ENCODE data around the gene GRID2.

The GRID2 gene

DNA sequence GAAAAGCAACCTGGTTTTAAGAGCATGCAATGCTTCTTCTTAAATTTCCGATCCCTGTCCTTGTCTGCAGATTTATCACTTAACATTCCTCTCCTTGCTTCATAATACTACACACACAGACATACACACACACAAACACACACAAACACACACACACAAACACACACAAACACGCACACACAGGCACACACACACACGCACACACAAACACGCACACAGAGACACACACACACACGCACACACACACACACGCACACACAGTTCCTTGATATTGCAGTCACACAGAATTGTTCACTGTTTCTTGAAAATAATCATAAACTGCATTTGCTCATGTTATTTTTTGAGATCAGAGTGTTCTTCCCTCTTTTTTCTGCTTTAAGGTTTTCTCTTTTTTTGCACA lies 1066.5 kb downstream of the GRID2 start:
- H3K9me3 Mint-ChIP-seq = peaks cover 10% of the 10 kb centered on the region
- DNase-seq = no peak
- H3K4me1 Mint-ChIP-seq = no peaks in the 10 kb centered on the region
- H3K4me3 Mint-ChIP-seq = no peak overlapping the region
- ATAC-seq = no peak
- H3K27me3 Mint-ChIP-seq = no peaks in the 10 kb centered on the region
- H3K27ac Mint-ChIP-seq = no peak overlapping the region
- H3K36me3 Mint-ChIP-seq (ENCODE audit: low read depth) = no peaks in the 10 kb centered on the region

DNA sequence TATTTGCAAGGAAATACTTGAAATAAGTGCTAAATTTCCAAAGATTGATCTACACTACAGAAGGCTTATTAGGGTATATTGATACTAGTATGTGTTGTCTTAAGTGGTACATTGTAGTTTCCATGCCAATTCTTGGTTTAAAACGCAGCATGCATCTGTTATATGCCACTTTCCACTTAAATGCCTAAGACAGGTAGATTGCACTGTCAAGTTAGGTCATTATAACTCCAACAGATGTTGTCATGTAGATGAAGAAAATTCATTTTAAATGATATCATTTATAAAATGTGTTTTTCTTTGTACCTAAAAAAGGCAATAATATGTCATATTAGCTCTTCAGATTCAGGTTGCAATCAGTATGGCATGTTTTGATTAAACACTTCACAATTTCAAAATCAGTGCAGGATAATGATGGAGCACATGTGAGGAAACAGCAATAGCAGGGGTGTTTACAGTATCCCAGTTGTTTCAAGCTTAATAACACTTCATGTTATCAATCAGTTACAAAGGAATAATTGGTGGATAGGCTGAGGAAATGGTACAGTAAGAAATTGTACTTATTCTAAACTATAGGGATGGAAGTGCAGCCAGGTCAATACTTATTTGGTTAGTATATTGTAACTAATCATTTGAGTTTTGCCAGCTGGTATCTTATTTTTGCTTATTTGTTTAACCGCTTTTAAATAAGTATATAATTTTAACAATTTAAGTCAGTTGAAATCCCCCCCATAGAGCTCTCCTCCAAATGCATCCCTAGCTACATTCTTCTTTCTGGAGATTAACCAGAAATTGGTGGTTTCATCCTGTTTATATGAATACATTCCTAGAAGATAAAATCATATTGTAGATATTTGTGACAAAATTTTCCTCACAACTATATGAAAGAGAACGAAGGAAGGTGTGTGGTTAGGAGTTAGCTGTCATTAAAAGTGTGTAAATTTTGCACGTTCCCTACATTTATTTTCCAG lies 1070.4 kb downstream of the GRID2 start:
- peaks cover 10% of the 10 kb centered on the region for H3K9me3 Mint-ChIP-seq
- H3K27ac Mint-ChIP-seq = no peak overlapping the region
- ATAC-seq = no peak
- no peaks in the 10 kb centered on the region for H3K36me3 Mint-ChIP-seq (ENCODE audit: low read depth)
- H3K27me3 Mint-ChIP-seq = no peaks in the 10 kb centered on the region
- H3K4me3 Mint-ChIP-seq = no peak overlapping the region
- no peak for DNase-seq
- H3K4me1 Mint-ChIP-seq = no peaks in the 10 kb centered on the region

DNA sequence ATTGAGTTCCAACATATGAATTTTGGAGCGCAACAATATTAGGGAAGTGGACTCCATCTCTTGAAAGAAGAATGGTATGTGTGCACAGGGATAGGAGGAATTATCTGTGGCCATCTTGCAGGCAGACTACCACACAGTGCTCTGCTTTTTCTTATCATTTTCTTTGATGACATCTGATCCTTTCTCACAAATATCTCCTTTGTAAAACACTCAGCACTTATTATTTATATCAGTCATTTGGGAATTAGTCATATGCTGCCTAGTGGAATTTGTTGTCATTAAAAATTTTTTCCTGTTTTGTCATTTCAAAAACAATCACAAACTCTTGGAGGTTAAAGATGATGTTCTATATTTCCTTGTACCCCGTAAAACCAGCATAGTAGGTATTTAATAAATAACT lies 1080.5 kb downstream of the GRID2 start:
- no peak overlapping the region for H3K27ac Mint-ChIP-seq
- H3K4me1 Mint-ChIP-seq = no peaks in the 10 kb centered on the region
- peaks cover 6% of the 10 kb centered on the region for H3K9me3 Mint-ChIP-seq
- no peak overlapping the region for H3K4me3 Mint-ChIP-seq
- DNase-seq (no peak), ATAC-seq (no peak)
- no peaks in the 10 kb centered on the region for H3K36me3 Mint-ChIP-seq (ENCODE audit: low read depth)
- no peaks in the 10 kb centered on the region for H3K27me3 Mint-ChIP-seq

DNA sequence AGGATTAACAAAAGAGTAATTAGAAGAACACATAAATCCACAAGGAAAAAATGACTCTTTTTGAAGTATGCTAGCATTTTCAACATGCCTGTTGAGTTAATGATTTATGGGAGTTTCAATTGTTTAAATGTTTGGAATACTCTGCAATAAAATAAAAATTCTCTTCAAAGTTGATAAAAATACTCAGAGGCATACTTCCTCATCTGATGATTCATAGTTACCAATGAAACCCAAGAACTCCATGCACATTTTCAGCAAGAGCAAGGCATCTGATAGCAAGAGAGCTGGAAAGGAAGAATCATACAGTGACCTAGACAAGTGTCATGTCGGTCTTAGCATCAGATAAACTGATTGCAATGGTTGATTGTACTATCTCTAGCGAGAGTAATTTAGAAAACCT lies 1081.1 kb downstream of the GRID2 start:
- H3K9me3 Mint-ChIP-seq = peaks cover 6% of the 10 kb centered on the region
- ATAC-seq (no peak), DNase-seq (no peak)
- H3K36me3 Mint-ChIP-seq (ENCODE audit: low read depth) = no peaks in the 10 kb centered on the region
- no peaks in the 10 kb centered on the region for H3K4me1 Mint-ChIP-seq
- no peaks in the 10 kb centered on the region for H3K27me3 Mint-ChIP-seq
- H3K27ac Mint-ChIP-seq = no peak overlapping the region
- H3K4me3 Mint-ChIP-seq = no peak overlapping the region

DNA sequence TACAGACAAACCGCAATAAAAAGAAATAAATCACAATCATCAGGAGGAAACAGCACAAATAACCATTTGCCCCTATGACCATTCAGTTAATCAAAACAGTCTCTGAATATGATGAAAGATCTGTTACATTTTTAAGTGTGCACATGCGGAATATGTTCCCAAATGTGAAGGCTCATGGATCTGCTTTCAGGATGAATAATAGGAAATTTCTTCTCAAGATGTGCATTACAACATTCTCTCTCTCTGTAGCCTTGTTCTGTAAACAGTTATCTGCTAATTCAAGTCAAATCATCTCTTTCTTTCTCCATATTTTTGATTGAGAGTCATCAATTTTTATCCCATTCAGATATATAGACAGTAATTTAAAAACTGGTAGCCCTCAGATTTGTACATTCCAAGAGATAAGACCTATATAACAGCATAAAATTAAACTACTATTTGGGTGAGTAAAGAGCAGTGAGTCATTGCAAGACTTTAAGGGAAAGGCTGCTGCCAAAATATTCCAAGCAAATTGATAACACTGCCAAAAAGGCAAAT lies 1090.8 kb downstream of the GRID2 start:
- Mint-ChIP-seq H3K27me3 (no peaks in the 10 kb centered on the region), H3K4me3 (no peak overlapping the region), H3K4me1 (no peaks in the 10 kb centered on the region), H3K36me3 (ENCODE audit: low read depth) (no peaks in the 10 kb centered on the region), H3K9me3 (no peaks in the 10 kb centered on the region), H3K27ac (no peak overlapping the region)
- DNase-seq (no peak), ATAC-seq (no peak)

DNA sequence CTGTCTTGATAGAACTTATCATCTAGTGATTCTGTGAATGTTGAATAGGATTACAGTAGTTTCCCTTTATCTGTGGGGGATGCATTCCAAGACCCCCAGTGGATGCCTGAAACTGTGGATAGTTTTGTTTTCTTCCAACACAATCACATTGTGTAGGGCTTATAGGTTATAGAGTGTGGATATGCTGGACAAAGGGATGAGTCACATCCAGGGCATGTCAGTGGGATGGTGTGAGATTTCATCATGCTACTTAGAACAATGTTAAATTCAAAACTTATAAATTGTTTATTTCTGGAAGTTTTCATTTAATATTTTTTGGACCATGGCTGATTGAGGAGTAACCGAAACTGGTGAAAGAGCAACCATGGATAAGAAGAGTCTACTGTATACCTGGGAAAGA lies 1092.5 kb downstream of the GRID2 start:
- ATAC-seq = no peak

DNA sequence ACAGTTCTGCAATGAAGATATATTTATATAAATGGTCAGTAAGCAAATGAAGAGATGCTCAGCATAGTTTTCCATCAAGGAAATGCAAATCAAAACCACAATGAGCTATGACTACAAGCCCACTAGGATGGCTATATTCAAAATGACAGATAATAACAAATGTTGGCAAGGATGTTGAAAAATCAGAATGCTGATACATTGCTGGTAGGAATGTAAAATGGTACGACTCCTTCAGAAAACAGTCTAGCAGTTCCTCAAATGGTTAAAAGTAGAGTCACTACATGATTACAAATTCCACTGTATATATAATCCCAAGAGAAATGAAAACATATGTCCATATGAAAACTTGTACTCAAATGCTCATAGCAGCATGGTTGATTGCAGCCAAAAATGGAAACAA lies 1099.8 kb downstream of the GRID2 start:
- H3K4me1 Mint-ChIP-seq = no peaks in the 10 kb centered on the region
- H3K36me3 Mint-ChIP-seq (ENCODE audit: low read depth) = no peaks in the 10 kb centered on the region
- ATAC-seq = no peak
- H3K4me3 Mint-ChIP-seq = no peak overlapping the region
- DNase-seq = no peak
- no peak overlapping the region for H3K27ac Mint-ChIP-seq
- H3K9me3 Mint-ChIP-seq = peaks cover 4% of the 10 kb centered on the region
- no peaks in the 10 kb centered on the region for H3K27me3 Mint-ChIP-seq

More for the DNA sequence above, 1092.5 kb downstream of the GRID2 start:
- Mint-ChIP-seq H3K9me3 (no peaks in the 10 kb centered on the region), H3K4me1 (no peaks in the 10 kb centered on the region), H3K27me3 (no peaks in the 10 kb centered on the region), H3K4me3 (no peak overlapping the region), H3K27ac (no peak overlapping the region), H3K36me3 (ENCODE audit: low read depth) (no peaks in the 10 kb centered on the region)
- DNase-seq = no peak

DNA sequence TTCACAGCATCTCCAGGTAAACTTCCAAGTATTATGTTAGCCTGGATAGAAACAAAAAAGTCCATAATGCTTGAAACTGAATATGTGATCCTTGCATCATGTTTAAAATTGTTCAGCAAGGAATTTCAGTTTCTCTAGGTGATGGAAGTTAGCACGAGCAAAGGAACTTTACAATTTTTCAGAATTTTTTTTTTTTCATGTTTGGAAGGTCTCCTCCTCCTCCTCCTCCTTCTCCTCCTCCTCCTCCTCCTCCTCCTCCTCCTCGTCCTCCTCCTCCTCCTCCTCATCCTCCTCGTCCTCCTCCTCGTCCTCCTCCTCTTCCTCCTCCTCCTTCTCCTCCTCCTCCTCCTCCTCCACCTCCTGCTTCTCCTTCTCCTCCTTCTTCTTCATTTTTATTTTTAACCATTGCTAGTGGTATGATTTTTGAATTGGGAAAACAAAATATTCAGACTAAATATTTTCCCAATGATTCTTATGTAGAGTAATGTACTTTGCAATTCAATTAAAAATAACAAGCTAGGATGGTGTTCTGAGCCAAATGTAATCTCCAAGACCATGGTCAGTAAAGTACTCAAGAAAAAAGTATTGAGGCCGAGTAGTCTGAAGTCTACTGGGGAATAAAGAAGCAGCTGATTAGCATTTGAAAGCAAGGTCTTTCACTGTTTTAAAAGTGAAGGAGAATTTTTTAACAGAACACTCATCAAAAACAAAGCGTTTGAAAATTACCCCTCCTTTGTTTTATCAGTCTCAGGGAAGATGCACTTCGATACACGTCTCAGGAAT lies 1103.9 kb downstream of the GRID2 start:
- Mint-ChIP-seq H3K9me3 (no peaks in the 10 kb centered on the region), H3K27me3 (no peaks in the 10 kb centered on the region), H3K4me3 (no peak overlapping the region), H3K27ac (no peak overlapping the region), H3K36me3 (ENCODE audit: low read depth) (no peaks in the 10 kb centered on the region), H3K4me1 (no peaks in the 10 kb centered on the region)
- DNase-seq (no peak), ATAC-seq (no peak)

DNA sequence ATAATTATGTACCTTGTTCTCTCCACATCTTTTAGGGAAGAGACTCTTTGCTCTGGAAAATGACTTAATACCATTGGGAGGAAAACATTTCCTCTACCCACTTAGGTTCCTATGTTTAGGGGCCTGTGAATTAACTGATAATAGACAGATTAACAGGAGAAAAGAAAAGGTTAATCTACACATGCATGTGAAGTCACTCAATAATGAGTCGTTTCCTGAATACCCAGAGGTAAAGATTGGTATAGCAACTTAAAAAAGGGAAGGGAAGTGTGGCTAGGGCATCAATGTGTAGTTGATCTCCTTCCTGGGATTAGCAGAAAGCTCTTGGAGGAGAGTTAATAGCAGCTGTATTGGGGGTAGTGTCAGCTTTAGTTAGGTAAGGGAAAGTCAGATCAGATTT lies 1105.3 kb downstream of the GRID2 start:
- Mint-ChIP-seq H3K4me1 (no peaks in the 10 kb centered on the region), H3K9me3 (peaks cover under 1% of the 10 kb centered on the region), H3K27me3 (no peaks in the 10 kb centered on the region), H3K36me3 (ENCODE audit: low read depth) (no peaks in the 10 kb centered on the region), H3K4me3 (no peak overlapping the region), H3K27ac (no peak overlapping the region)
- no peak for DNase-seq
- ATAC-seq = no peak

DNA sequence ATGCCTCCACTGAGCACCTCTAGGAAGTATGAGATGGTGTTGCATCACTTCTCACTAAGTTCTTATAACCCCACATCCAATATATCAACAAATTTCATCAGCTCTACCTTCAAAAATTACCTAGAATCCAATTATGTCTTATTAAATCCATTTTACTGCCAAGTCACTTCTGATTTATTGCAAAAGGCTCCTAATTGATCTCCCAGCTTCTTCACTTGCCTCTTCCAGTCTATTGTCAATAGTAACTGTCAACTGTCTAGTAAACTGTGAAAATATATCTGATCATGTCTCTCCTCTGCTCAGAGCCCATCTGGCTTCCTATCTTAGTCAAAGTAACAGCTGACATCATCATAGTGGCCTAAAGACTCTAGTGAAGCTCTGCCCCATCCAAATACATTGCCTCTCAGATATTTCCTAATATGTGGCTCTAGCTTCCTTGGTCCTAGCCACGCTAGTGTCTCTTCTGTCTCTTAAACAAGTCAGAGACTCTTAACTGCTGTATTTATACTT lies 1110.3 kb downstream of the GRID2 start:
- H3K4me1 Mint-ChIP-seq = no peaks in the 10 kb centered on the region
- H3K9me3 Mint-ChIP-seq = peaks cover 10% of the 10 kb centered on the region
- no peaks in the 10 kb centered on the region for H3K27me3 Mint-ChIP-seq
- ATAC-seq = no peak
- no peak overlapping the region for H3K27ac Mint-ChIP-seq
- H3K36me3 Mint-ChIP-seq (ENCODE audit: low read depth) = no peaks in the 10 kb centered on the region
- no peak overlapping the region for H3K4me3 Mint-ChIP-seq
- no peak for DNase-seq

DNA sequence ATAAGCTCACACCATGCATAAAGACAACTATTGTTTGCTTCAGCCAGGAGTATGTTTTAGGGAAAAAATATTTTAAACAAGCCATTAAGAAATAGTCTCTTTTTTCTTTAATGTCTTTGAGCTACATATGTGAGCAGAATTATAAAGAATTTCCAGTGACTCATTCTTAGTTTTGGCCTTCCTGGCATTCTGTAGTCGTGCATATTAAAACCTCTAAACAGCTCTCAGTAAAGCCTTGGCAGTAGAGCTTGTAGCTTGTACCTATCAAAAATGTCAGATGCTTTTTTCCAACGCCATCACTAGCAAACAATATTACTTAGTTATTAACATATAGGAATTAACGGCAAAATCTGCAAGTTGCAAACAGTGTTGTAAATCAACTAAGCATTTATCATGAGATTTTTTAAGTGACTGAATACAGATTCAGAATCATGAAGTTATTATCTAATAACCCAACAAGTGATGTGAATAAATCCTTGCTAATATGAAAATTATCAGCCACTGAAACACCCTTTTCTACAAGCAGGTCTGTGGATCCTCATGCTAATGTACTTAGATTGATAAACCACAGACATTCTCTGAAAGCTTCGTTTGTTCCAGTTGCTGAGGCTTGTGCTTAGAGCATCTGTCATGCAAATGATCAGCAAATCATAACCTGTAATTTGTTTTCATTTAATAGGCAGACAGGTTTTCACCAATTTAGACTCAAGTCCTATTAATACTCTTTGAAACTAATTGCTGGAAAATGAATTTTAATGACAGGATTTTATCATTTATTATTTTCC lies 1112.8 kb downstream of the GRID2 start:
- Mint-ChIP-seq H3K4me1 (no peaks in the 10 kb centered on the region), H3K27ac (no peak overlapping the region), H3K4me3 (no peak overlapping the region), H3K9me3 (peaks cover 10% of the 10 kb centered on the region), H3K27me3 (no peaks in the 10 kb centered on the region), H3K36me3 (ENCODE audit: low read depth) (no peaks in the 10 kb centered on the region)
- ATAC-seq (no peak), DNase-seq (no peak)

DNA sequence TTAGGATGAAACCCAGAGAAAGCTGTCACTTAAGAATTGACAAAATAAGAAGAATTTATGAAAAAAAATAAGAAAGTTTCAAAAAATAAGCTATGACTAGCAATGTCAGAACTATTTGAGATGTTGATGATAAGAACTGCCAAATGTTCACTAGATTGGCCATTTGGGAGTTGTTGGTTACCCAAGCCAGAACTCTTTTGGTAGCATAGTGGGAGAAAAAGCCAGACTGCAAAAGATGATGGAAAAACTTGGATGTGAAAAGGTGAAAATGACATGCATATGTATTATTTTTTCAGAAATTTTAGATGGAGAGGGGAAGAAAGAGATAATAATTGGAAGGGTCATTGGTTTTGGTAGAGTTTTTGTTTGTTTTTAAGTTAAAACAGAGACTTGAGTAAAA lies 1127.6 kb downstream of the GRID2 start:
- H3K4me3 Mint-ChIP-seq = no peak overlapping the region
- DNase-seq (no peak), ATAC-seq (no peak)
- no peaks in the 10 kb centered on the region for H3K9me3 Mint-ChIP-seq
- no peak overlapping the region for H3K27ac Mint-ChIP-seq
- H3K4me1 Mint-ChIP-seq = no peaks in the 10 kb centered on the region
- no peaks in the 10 kb centered on the region for H3K27me3 Mint-ChIP-seq
- no peaks in the 10 kb centered on the region for H3K36me3 Mint-ChIP-seq (ENCODE audit: low read depth)

DNA sequence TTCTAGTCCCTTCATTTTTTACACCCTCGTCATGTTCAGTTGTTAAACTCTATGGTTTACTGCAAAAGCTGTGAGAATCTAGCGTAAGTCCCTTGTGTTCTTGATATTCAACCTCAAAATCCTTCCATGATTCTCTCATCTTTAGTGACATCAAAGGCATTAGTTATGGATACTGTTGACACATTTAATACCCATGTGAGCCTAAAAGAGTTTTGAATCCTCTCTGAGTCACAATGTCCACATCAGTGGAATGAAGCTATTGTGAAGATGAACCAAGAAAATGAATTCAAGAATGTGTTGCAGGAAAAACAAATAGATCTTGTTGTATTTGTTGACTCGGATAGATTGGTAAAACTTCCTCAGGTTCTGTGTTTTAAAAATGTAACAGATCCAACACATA lies 1130.1 kb downstream of the GRID2 start:
- no peak for ATAC-seq
- DNase-seq = no peak
- Mint-ChIP-seq H3K4me1 (no peaks in the 10 kb centered on the region), H3K27ac (no peak overlapping the region), H3K27me3 (no peaks in the 10 kb centered on the region), H3K4me3 (no peak overlapping the region), H3K36me3 (ENCODE audit: low read depth) (no peaks in the 10 kb centered on the region), H3K9me3 (peaks cover 4% of the 10 kb centered on the region)

DNA sequence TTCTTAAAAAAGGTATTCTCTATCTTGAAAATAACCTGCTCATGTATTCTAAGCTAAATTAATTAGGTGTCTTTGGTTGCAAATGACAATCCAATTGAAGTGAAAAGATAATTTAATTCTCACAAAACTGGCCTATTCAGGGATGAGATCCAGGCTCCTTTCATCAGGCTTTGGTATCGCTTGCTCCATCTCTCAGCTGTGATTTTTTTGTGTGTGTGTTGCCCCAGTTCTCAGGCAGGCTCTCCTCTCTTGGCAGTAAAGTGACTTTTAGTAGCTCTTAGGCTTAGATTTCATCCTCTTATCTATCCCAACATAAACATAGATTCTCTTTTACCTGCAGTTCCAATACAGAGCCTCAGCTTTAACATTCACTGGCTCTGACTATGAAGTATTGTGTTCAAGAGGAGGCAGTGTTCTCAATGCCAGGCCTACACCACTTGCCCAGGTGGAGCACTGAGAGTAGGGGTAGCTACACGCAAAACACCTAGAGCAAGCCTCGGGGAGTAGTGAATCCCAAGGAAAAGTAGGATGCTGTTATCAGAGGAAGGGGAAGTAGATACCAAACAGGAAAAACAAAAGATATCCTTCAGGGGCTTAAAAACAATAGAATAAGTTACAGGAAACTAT lies 1132.3 kb downstream of the GRID2 start:
- H3K27ac Mint-ChIP-seq = no peak overlapping the region
- no peaks in the 10 kb centered on the region for H3K27me3 Mint-ChIP-seq
- no peaks in the 10 kb centered on the region for H3K36me3 Mint-ChIP-seq (ENCODE audit: low read depth)
- H3K4me3 Mint-ChIP-seq = no peak overlapping the region
- no peak for DNase-seq
- H3K9me3 Mint-ChIP-seq = peaks cover 7% of the 10 kb centered on the region
- H3K4me1 Mint-ChIP-seq = no peaks in the 10 kb centered on the region
- ATAC-seq = no peak

All from activated naive CD8-positive, alpha-beta T cell treated with anti-CD3 and anti-CD28 coated beads, Interleukin-2, amount 50 U/mL, for 24 hours (primary cell).